Measurements from ENCODE around the gene SRRM5.

Gene SRRM5

DNA sequence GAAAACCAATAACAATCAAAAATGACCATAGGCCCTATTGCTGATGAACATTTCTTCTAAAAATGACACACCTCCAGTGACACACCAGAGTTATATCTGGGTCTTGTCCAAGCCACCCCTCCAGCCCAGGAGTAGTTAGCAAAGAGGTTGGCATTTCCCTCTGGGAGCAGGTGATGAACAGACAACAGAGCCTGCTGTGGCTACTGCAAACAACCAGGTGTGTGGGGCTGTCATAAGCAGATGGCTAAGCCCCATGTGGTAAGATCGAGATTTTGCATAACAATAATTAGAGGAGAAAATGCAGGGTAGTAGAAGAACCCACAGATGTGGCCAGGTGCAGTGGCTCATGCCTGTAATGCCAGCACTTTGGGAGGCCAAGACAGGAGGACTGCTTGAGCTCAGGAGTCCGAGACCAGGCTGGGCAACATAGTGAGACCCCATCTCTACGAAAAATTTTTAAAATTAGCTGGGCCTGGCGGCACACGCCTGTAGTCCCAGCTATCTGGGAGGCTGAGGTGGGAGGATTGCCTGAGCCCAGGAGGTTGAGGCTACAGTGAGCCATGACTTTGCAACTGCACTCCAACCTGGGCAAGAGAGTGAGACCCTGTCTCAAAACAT is 41.6 kb upstream of the SRRM5 start:
- no peaks in the 10 kb centered on the region for H3K9me3 ChIP-seq (ENCODE audit: insufficient read depth, low read length)
- no peaks in the 10 kb centered on the region for H3K27me3 ChIP-seq (ENCODE audit: insufficient read depth, insufficient read length)
- no peak for DNase-seq (ENCODE audit: low read depth, low spot score)
- TF ChIP-seq SUZ12 (IDR thresholded peaks at IDR 0.05; ENCODE audit: extremely low read depth, insufficient read depth, insufficient read length): no peak
- TF ChIP-seq ZNF274 (IDR thresholded peaks at IDR 0.05; ENCODE audit: low read depth, low read length): no peak
- no peak for TF ChIP-seq YY1 (IDR thresholded peaks at IDR 0.05; ENCODE audit: insufficient read depth, insufficient read length)
- no peak overlapping the region for H3K4me3 ChIP-seq (ENCODE audit: insufficient read length, low read depth)
- H3K9ac ChIP-seq (ENCODE audit: insufficient read length, low read depth): no peak overlapping the region
- H3K4me1 ChIP-seq (ENCODE audit: insufficient read depth, insufficient read length): peaks cover 3% of the 10 kb centered on the region
- peaks cover 15% of the 10 kb centered on the region for H3K36me3 ChIP-seq (ENCODE audit: insufficient read depth, insufficient read length, low read length)

DNA sequence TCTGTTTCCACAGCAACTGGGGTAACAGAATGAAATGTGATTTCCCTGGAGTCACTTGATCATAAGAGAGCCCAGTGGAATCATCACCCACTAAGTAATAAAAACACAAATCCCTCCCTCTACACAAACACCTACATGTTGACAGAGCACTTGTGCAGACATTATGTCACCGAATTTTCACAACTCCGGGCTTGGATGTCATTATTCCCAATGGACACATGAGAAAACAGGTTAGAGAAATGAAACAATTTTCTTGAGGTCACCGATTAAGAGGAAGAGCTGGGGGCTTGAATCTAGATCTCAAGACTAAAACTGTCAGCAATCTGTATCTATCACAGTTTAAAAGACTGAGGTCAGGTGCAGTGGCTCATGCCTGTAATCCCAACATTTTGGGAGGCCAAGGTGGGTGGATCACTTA is 39.7 kb upstream of the SRRM5 start:
- no peaks in the 10 kb centered on the region for H3K27me3 ChIP-seq (ENCODE audit: insufficient read depth, insufficient read length)
- H3K36me3 ChIP-seq (ENCODE audit: insufficient read depth, insufficient read length, low read length): peaks cover 15% of the 10 kb centered on the region
- no peak for TF ChIP-seq ZNF274 (IDR thresholded peaks at IDR 0.05; ENCODE audit: low read depth, low read length)
- no peak for TF ChIP-seq SUZ12 (IDR thresholded peaks at IDR 0.05; ENCODE audit: extremely low read depth, insufficient read depth, insufficient read length)
- TF ChIP-seq YY1 (IDR thresholded peaks at IDR 0.05; ENCODE audit: insufficient read depth, insufficient read length): no peak
- DNase-seq (ENCODE audit: low read depth, low spot score): no peak
- no peaks in the 10 kb centered on the region for H3K9me3 ChIP-seq (ENCODE audit: insufficient read depth, low read length)
- H3K9ac ChIP-seq (ENCODE audit: insufficient read length, low read depth): no peak overlapping the region
- H3K4me1 ChIP-seq (ENCODE audit: insufficient read depth, insufficient read length): peaks cover 6% of the 10 kb centered on the region
- no peak overlapping the region for H3K4me3 ChIP-seq (ENCODE audit: insufficient read length, low read depth)

DNA sequence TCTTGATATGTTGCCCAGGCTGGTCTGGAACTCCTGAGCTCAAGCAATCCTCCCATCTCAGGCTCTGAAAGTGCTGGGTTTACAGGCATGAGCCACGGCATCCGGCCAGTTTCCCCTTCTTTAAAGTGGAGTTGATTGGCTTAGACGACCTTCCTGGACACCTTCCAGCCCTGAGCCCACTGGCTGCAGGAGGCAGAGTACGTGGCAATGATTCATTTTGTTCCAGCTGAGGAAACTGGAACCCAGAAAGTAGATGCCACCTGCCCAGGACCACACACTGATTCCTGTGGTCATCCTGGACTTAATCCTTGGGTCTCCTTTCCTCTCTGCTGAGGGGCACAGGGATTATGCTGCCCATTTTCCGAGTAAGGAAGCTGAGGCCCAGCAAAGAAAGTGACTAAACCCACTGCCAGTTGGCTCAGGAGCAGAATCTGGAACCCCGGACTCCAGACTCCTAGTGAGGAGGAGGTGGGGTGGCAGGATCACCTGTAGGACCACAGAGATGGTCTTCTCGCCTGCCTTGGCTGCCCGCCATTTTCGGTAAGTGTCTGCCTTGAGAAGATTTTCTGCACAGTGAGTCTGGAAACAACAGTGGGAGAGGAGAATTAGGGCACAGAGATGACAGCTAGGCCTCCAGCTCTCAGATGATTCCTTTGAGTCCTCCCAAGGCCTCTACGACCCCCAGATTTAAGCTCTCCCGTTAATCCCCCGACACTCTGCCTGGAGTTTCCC is 37.3 kb upstream of the SRRM5 start:
- no peak for DNase-seq (ENCODE audit: low read depth, low spot score)

DNA sequence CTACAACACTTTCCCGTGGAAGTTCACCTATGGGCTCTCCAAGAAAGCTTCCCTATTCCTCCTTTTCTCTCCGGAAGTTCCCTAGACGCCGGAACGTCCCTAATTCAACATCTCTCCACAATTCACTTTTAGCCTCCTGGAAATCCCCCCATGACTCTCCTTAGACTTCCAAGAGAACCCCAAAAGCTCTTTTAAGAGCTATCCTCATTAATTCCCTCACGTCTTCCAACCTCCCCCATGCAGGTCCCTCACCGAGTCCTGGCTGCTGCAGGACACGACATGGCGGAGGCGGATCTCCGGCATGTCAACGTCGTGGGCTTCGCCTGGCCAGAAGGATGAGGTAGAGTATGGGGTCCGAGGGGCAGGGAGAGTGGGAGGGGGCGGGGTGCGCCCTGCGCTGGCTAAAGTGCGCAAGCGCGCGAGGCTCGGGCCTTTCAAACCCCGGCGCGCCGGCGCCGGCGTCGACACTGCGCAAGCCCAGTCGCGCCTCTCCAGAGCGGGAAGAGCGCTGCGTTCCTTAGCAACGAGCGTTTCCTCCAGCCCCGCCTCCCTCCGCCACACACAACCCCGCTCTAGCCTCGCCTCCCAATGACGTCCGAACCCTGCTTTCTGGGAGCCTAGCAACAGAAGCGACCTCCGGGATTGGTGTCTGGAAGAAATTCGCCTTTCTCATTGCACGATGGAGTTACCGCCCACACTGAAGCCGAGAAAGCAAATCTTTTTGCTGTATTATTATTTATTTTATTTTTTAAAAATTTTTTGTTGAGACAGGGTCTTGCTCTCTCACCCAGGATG is 36.5 kb upstream of the SRRM5 start, which contains the start of the genes PINLYP and XRCC1:
TSS of gene PINLYP (plus strand) at position 646 of the 795 bp plus-strand sequence. CDS start 1,391 bp downstream, outside the sequence.
TSS of gene XRCC1 (minus strand) at position 372 of the 795 bp plus-strand sequence. CDS start at position 303, 69 bp downstream.
- H3K36me3 ChIP-seq (ENCODE audit: insufficient read depth, insufficient read length, low read length): peaks cover 12% of the 10 kb centered on the region
- H3K9ac ChIP-seq (ENCODE audit: insufficient read length, low read depth): peak within 1 kb of the TSS; percentile 84
- H3K27me3 ChIP-seq (ENCODE audit: insufficient read depth, insufficient read length): no peaks in the 10 kb centered on the region
- DNase-seq (ENCODE audit: low read depth, low spot score): peak; percentile 95
- peak within 1 kb of the TSS; percentile 57 for H3K4me3 ChIP-seq (ENCODE audit: insufficient read length, low read depth)
- peaks cover 6% of the 10 kb centered on the region for H3K4me1 ChIP-seq (ENCODE audit: insufficient read depth, insufficient read length)
- no peaks in the 10 kb centered on the region for H3K9me3 ChIP-seq (ENCODE audit: insufficient read depth, low read length)
- TF ChIP-seq ZNF274 (IDR thresholded peaks at IDR 0.05; ENCODE audit: low read depth, low read length) (no peak), YY1 (IDR thresholded peaks at IDR 0.05; ENCODE audit: insufficient read depth, insufficient read length) (no peak), SUZ12 (IDR thresholded peaks at IDR 0.05; ENCODE audit: extremely low read depth, insufficient read depth, insufficient read length) (no peak)

More for the DNA sequence above, 37.3 kb upstream of the SRRM5 start:
- Histone ChIP-seq H3K9me3 (ENCODE audit: insufficient read depth, low read length) (no peaks in the 10 kb centered on the region), H3K27me3 (ENCODE audit: insufficient read depth, insufficient read length) (no peaks in the 10 kb centered on the region), H3K36me3 (ENCODE audit: insufficient read depth, insufficient read length, low read length) (peaks cover 12% of the 10 kb centered on the region), H3K4me1 (ENCODE audit: insufficient read depth, insufficient read length) (peaks cover 6% of the 10 kb centered on the region), H3K9ac (ENCODE audit: insufficient read length, low read depth) (peak overlapping the region; percentile 84), H3K4me3 (ENCODE audit: insufficient read length, low read depth) (peak overlapping the region; percentile 57)
- TF ChIP-seq YY1 (IDR thresholded peaks at IDR 0.05; ENCODE audit: insufficient read depth, insufficient read length): no peak

DNA sequence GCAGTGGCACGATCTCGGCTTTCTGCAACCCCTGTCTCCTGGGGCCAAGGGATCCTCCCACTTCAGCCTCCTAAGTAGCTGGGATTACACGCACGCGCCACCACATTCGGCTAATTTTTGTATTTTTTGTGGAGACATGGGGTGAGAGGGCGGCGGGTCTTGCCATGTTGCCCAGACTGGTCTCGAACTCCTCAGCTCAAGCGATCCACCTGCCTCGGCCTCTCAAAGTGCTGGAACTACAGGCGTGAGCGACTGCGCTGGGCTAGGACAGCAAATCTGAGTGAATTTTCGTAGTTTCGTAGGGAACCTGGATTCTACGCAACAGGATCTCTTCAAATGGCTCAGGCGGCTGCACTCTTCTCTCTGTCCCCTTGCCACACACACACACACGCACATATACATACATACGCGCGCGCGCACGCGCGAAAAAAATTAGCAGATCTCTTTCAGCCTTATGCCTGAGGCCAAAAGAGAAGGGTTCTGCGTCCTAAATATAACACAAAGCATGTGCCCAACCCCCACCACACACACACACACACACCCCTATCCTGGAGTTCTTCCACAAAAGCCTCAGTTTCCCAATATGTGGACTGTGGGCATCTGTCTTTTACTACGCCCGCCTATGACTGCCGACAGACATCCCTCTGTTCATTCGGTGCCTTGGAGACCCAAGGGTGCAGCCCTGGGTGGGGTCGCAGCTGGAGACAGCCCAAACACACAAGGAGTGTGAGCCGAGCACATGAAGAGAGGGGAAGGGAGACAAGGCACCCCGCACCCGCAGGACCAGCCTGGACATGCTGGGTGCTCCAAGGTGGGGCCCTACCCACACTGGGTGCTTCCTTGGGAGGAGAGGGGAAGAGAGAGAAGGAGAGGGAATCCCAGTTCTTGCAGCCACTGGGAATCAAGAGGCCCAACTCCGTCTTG is 35.7 kb upstream of the SRRM5 start:
- TF ChIP-seq YY1 (IDR thresholded peaks at IDR 0.05; ENCODE audit: insufficient read depth, insufficient read length): no peak
- no peak for TF ChIP-seq ZNF274 (IDR thresholded peaks at IDR 0.05; ENCODE audit: low read depth, low read length)
- TF ChIP-seq SUZ12 (IDR thresholded peaks at IDR 0.05; ENCODE audit: extremely low read depth, insufficient read depth, insufficient read length): no peak
- Histone ChIP-seq H3K36me3 (ENCODE audit: insufficient read depth, insufficient read length, low read length) (peaks cover 12% of the 10 kb centered on the region), H3K9ac (ENCODE audit: insufficient read length, low read depth) (no peak overlapping the region), H3K4me3 (ENCODE audit: insufficient read length, low read depth) (peak overlapping the region; percentile 11), H3K27me3 (ENCODE audit: insufficient read depth, insufficient read length) (no peaks in the 10 kb centered on the region), H3K4me1 (ENCODE audit: insufficient read depth, insufficient read length) (peaks cover 6% of the 10 kb centered on the region), H3K9me3 (ENCODE audit: insufficient read depth, low read length) (no peaks in the 10 kb centered on the region)
- no peak for DNase-seq (ENCODE audit: low read depth, low spot score)

DNA sequence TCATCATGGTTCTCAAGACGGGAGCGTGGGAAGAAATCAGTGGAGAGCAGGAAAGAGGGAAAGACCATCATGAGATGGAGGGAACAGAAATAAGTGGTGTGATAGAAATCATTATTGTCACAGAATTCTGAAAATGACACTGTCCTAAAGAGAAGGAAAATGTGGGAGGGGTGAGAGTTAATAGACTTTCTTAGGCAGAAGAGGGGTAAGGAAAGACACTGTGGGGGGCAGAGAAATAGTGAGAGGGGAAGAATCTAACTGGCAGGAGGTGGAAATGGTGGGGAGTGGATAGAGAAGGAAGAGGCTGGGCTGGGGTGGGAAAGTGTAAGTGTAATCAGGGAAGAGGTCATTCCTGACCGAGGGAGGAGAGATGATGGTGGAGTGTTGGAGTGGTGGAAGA is 33.1 kb upstream of the SRRM5 start:
- H3K4me3 ChIP-seq (ENCODE audit: insufficient read length, low read depth): no peak overlapping the region
- no peak overlapping the region for H3K9ac ChIP-seq (ENCODE audit: insufficient read length, low read depth)
- H3K27me3 ChIP-seq (ENCODE audit: insufficient read depth, insufficient read length): no peaks in the 10 kb centered on the region
- H3K9me3 ChIP-seq (ENCODE audit: insufficient read depth, low read length): no peaks in the 10 kb centered on the region
- H3K36me3 ChIP-seq (ENCODE audit: insufficient read depth, insufficient read length, low read length): peaks cover 4% of the 10 kb centered on the region
- TF ChIP-seq ZNF274 (IDR thresholded peaks at IDR 0.05; ENCODE audit: low read depth, low read length) (no peak), SUZ12 (IDR thresholded peaks at IDR 0.05; ENCODE audit: extremely low read depth, insufficient read depth, insufficient read length) (no peak), YY1 (IDR thresholded peaks at IDR 0.05; ENCODE audit: insufficient read depth, insufficient read length) (no peak)
- peaks cover 6% of the 10 kb centered on the region for H3K4me1 ChIP-seq (ENCODE audit: insufficient read depth, insufficient read length)
- no peak for DNase-seq (ENCODE audit: low read depth, low spot score)

Data from NT2/D1 (cell line).